Right lung (tissue), 5 donors: Measurements from ENCODE around the gene GALNT1. TPM values are rescaled to one million over a fixed set of nuclear protein-coding genes. Genes with fewer than 3 reads are reported as not detected.

Experiments
- DNase-seq, 2 donors: peaks; one replicate each; pipeline ENCODE4 v3.0.0-alpha.2; 2013
- polyA plus RNA-seq, 5 donors: library from polyadenylated mRNA; unstranded; fragments of 120-200 nt; gene quantifications; one replicate each; pipeline versions ENCODE4 v1.2.1 to v1.2.3, GENCODE V29; 2013; ENCODE audit warnings: inconsistent platforms in 1 of 5, low replicate concordance in 1 of 5; ENCODE audit not compliant: insufficient read length in 5 of 5, insufficient read depth in 1 of 5

GALNT1 gene
- polyA plus RNA-seq, 5 donors = 84.7 to 129 (median 108) TPM

DNA sequence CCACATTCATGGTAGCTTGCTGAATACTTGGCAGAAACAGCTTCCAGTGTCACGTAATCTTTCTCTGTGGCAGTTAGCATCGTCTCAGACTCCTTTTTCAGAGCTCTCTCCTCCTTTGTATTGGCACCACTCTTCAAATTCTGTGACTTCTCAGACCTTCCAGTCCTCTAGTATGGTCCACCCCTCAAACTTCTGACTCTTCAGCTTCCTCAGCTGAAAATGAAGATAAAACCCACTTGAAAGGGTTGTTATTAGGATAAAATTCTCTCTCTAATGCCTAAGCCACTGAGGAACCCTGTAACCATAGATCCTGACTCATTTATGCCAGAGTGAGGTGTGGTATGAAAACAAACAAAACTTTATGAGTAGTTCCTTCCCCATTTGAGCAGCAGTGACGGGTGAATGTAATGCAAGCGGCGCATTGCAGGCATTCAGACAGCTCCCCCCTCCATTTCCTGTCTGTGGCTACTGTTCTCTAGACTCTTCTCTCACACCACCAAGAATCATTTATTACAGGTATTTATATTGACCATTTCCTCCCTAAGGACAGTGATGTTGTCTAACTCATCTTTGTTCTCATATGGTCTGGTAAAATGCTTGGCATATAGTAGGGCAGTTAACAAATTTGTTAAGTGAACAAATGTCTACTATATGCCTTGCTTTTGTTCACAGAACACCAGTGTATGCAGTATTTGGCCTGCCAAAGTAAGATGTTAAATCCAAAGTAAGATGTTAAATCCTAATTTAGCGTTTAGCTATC is 35.3 kb downstream of the GALNT1 start:
- no peak for DNase-seq

DNA sequence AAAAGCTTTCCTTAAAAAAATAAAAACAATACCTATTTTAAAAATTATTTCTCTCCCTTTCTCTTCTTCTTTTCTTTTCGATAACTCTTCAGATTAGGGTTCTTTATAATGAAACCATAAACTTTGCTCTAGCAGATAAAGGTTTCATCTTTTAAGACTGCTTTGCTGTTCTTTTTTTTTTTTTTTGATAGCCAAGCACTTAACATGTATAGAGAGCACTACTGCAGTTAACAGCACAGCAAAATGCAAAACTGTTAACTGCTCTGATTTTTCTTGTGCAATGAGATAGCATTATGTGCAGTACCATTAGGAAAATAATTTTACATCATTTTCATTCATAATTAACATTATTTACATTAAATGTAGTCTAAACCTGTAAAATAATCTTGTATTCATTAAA is 36.3 kb downstream of the GALNT1 start:
- DNase-seq = no peak

DNA sequence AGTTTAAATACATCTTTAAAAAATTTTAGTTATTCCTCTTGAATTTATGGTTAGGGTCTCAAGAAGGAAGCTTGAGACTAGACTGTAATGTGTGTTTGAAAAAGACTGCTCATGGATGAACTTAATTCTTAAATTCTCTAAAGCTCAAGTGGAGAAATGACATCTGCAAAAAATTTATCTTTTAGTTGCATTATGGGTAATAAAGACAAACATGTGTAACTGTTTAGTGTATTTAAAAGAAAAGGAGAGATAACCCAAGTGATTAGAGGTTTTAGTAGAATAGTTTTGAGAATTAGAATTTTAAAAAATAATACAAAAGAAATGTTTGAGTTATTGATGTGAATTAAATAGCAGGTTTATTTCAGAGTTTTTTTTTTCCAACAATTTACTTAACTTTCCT is 36.7 kb downstream of the GALNT1 start:
- no peak for DNase-seq

DNA sequence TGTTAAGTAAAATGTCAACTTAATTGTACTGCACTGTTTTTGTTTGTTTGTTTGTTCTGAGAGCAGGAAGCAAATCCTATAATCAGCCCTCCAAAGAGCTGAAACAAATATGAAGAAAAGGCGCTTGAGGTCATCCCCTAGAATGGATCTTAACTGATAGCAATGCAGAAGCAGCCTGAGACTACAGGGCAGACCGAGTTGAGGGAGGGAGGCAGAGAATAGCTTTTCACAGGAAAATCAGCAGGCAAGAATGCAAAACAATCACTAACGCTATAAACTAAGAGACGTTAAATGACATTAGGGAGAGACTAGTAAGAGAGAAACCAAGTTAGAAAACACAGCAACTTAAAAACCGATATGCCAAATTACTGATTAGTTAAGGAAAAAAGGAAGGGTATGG is 37.2 kb downstream of the GALNT1 start:
- DNase-seq = no peak

DNA sequence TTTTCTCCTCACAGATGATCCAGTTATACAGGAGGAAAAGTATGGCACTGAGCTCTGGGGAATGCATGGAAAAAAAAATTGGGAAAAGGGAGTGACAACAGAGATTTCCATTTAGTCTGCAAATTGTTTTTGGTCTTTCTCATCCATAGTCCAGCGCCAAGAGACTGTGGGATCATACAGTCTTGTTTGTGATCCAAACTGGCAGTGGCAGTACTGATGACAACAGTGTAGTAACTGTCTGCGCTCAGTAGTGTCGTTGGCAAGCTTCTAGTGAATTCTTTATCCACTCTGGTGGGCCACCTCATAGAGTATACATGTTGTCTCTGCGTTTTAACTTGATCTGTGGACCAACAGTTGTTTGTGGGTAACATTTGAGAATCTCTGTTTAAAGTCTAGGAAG is 37.9 kb downstream of the GALNT1 start:
- DNase-seq = peak; percentile 32 to 48

DNA sequence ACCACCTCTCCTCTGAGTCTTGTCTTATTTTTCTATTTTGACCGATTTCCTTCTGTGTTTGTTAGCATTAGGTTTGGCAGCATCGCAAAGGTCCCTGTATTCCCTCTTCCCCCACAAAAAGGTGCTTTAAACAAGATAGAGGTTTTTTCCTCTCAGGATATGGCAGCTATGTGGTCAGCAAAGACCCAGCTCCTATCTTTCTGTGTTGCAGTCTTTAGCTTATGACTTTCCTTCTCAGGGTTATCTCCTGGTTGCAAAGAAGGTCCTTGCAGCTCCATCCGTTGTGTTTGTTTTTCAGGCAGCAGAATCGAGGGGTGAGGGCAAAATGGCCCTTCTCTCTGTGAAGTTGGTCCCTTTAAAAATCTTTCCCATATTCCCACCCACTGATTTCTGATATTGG is 38.4 kb downstream of the GALNT1 start:
- no peak for DNase-seq

DNA sequence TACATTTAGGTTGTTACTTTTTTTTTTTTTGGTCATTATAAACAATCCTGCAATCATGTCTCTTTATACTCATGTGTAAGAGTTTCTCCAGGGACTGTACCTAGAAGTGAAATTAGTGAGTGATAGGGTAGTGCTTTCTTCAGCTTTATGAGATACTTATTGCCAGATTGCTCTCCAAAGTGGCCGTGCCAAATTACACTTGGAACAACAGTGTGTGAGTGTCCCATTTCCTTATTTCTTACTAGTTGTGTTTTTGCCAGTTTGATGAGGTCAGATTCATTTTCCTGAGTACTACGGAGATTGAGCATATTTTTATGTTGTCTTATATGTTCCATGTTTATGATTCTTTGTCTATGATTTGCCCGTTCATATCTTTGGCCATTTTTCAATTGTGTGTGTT is 39.2 kb downstream of the GALNT1 start:
- peak; percentile 32 to 34 for DNase-seq

DNA sequence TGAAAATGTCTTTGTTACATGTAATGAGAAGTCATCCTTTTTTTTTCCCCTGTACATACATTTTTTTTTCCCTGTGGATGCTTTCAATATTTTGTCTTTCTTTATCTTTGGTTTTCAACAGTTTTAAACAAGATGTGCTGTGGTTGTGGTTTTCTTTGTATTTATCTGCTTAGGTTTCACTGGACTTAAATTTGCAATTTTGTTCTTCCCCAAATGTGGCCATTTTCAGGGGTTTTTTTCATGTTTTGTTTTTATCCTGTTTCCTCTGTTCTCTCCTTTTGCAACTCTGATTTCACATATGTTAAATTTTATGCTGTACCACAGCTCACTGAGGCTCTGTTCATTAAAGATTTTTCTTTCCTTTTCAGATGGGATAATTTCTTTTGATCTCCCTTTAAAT is 41.7 kb downstream of the GALNT1 start:
- no peak for DNase-seq

DNA sequence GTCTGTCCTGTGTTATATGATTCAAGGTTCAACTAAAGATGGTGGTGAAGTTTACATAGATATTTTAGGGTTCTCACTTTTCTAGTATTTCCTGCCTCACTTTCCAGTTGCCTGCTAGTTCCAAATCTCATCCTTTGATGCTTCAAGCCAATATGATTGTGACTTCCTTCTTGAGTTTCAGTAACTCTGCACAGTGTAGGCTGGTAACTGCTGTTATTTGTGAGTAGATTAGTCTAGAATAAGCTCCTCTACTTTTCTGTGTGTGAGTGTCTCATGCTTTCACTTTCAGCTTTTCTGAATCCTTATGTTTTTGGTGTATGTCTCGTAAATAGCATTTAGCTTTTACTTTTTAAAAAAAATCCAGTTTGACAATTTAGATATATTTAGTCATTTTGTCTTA is 42.6 kb downstream of the GALNT1 start:
- DNase-seq = no peak

DNA sequence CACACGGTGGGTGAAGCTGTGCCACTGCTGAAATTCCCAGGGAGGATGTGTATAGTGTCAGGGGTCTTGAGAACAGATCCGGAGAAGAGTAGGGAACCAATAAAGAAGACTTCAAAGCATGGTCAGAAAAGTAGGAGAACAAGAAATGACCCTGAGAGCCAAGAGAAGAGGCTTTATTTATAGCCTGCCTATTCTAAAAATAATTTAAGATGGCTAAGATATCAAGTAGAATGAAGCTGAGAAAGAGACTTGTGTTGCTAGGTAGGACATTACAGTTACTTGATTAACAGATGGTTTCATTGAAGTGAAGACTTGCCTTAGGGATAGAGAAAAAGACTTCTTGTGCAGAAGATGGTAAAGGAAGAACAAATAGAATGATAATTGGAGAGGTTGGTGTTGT is 43.7 kb downstream of the GALNT1 start:
- no peak for DNase-seq

DNA sequence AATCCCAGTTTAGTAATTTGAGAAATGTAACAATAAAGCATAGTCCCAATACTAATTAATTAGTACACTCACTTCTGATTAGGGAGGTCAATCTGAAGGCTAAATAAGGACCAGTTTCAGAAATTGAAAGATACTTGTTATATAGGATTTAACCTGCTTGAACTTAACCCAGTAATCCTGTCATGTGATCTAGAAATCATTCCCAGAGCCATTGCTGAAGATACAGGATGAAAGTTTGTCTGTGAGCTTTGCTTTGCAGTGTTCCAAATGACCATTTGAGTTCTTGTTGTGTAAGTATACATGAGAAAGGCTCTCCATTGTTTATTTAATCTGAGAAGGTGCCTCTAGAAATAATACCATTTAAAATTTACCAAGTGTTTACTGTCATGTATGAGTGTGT is 52.2 kb downstream of the GALNT1 start:
- no peak for DNase-seq

DNA sequence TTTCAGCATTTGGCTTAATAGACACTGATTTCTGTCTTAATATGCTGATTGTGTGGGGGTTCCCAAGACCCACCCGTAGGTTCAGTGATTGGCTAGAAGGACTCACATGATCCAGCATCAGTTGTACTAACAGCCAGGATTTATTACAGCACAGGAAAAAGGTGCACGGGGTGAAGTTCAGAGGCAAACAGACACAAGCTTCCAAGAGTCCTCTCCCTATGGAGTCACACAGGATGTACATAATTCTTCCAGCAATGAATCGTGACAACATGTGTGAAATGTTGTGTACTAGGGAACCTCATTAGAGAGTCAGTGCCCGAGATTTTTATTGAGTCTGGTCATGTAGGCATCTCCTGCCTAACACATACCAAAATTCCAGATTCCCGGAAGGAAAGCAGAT is 52.8 kb downstream of the GALNT1 start:
- DNase-seq = no peak

DNA sequence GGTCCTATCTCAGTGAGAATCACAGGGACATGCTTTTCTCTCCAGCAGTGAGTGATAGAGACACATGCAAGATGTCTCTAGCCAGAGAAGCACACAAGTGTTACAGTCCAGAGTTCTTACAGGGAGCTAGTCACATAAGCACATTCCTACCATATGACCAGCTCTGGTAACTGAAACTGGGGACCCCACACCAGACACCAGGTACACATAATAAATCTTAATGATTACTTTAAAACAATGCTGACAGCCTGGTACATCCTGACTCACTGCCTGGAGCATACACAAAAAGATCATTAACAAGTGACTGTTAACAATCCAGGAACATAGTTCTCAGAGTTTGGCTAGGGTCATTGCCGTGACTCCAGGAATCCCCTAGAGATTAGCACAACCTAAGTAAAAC is 53.6 kb downstream of the GALNT1 start:
- DNase-seq = no peak

DNA sequence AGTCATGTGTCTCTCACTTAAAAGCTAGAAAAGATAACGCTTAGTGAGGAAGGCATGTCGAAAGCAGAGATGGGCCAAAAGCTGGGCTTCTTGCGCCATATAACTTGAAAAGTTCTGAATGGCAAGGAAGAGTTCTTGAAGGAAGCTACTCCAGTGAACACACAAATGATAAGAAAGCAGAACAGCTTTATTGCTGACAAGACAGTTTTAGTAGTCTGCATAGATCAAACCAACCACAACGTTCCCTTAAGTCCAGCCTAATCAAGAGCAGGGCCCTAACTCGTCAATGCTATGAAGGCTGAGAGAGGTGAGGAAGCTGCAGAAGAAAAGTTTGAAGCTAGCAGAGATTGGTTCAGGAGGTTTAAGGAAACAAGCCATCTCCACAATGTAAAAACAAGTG is 55.7 kb downstream of the GALNT1 start:
- DNase-seq = no peak

DNA sequence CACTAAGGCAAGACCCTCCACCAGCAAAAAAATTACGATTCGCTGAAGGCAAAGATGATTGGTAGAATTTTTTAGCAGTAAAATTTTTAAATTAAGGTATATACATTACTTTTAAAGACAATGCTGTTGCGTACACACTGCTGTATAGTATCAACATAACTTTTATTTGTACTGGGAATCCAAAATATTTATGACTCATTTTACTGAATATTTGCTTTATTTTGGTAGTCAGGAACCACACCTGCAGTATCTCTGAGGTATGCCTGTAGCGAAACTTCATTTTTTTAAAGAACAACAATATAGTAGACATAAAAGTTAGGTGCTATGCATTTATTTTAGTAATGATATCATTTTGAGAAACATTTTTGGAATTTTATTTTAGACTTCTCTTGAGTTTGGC is 57.8 kb downstream of the GALNT1 start:
- no peak for DNase-seq

DNA sequence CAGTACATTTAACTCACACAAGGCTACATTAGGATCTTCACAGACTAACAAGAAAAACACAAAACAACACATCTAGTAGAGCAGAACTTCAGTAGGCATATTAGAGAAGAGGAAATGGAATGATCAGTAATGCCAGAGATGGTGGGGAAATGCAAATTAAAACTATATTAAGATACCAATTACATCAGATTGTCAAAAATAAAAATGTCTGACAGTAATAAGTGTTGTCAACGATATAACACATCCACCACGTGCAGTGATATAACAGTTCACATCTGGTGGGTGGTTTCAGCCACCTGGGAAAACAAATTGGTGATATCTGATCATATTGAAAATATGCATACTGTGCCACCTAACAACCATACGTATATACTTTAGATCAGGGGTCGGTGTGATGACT is 59.9 kb downstream of the GALNT1 start:
- no peak for DNase-seq

DNA sequence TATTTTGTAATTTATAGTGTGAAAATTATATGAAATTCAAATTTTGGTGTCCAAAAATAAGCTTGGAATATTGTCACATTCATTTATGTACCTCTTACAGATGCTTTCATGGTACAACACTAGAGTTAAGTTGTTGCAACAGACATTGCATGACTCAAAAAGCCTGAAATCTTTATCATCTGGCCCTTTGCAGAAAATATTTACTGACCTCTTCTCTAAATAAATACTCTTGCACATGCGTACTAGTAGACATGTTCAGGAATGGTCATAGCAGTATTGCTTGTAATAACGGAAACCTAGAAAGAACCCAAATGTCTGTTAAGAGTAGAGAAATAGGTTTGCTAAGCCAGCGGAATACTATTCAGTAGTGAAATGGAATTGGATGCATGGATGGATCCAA is 60.4 kb downstream of the GALNT1 start:
- no peak for DNase-seq

DNA sequence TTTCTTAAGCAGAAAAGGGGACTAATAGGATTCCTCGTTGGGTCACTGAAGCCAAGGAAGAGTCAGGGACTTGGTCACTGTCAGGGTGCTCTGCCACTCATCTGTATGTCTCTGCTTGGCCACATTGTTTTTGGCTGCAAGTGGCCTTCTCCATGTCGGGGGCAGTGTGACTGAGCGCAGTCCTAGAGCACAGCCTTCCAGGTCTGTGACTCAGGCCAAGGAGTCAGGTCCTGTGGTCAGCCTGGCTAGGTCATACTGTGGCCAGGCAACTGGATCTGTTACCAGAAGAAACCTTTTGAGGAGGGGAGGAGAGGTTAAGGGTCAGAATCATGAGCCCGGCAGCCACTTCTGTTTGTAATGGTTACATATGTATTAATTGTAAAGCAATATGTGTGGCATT is 61.3 kb downstream of the GALNT1 start:
- DNase-seq = no peak

DNA sequence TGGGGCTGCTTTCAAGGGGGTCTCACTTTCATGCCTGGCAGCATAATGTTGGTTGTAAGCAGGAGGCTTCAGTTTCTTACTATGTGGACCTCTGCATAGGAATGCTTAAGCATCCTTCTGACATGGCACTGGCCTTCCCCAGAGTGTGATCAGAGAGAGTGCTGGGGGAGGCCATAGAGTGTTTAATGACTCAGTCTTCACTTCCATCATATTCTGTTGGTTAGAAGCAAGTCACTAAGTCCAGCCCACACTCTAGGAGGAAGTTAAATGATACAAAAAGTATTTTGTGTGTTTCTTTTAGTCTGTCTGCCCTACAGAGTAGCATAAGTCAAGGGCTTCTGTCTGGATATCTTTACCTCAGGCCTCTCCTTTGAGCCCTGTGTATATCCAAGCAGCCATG is 64.9 kb downstream of the GALNT1 start:
- DNase-seq = no peak

DNA sequence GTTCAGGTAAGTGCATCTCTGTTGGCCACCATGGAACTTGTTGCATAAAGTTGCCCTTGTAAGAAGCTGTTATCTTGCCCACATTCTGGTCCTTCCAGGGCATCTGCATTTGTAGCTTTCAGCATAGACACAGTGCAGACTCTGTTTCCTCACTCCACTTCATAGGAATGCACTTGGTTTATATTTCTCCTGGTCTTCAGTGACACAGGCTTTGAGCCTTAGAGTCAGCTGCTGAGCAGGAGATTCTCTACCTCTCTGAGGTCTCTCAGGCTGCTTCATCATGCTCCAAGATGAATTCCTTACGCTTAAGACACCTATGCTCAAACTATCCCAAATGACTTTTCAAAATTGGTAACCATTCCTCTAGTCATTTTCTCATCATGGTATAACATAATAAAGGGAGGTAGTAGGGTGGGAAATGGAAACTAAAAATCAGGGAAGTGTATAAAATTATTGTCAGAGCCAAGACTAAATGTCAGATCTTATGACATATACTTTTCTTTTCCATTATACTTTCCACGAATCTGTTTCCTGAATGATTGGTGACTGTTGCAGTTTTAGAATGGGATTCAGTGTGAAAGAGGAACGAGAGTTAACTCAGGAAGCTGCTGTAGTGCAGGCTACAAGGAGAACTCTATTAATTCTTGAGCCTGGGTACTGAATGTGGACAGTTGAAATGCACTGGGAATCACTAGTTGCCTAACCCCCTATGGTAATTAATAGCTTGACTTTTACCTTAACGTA is 72.0 kb downstream of the GALNT1 start:
- DNase-seq = no peak

DNA sequence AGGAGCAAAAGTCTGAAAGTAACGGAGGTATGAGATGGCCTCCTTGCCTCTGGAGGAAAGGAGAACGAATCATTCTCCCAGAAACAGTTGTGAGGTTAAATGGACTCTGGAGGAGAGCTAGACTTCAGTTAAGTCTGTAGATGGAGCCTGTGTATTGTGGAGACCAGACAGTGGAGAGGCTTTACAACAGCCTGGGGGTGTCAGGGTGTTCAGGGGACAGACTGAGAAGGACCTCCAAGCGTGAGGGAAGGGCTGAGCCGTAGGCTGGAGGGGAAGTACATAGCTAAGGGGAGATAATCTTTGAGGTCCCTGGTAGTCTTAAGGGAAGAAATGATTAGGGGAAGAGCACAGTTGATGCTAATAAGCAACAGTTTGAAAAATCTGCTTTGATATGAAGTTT is 76.6 kb downstream of the GALNT1 start:
- DNase-seq = no peak

DNA sequence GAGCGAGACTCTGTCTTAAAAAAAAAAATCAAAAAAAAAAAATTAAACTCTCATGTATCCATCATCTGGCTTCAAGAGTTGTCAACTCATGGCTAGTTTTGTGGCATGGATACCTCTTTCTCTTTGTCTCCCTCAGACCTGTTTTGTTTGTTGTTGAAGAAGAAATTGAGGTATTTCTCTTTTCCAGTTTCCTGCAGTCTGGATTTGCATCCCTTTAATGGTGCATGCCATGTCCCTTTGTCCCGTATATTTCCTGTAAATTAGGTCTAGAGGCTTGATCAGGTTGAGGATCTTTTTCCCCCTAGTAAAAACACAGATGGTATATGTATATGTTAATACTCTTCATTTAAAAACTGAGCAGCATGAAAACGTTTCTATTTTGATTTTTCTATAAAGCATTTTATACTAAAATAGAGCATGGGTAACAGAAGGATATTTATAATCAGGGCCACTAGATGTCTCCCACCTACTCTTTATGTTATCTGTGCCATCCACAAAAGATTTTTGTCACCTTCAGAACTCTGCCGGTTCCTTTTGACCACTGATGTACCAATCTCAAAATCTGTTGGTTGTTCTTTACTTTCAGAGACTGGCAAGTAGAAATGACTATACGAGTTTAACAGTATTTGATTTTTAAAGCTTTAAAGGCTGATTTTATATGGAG is 80.1 kb downstream of the GALNT1 start:
- DNase-seq = no peak
